ENCODE data around the gene PLIN3.
"Not testable (repeated sequence)": the region's sequence is repeated elsewhere in the genome, so short reads cannot be mapped to it uniquely, and the experiment has no call there.

Gene PLIN3

DNA sequence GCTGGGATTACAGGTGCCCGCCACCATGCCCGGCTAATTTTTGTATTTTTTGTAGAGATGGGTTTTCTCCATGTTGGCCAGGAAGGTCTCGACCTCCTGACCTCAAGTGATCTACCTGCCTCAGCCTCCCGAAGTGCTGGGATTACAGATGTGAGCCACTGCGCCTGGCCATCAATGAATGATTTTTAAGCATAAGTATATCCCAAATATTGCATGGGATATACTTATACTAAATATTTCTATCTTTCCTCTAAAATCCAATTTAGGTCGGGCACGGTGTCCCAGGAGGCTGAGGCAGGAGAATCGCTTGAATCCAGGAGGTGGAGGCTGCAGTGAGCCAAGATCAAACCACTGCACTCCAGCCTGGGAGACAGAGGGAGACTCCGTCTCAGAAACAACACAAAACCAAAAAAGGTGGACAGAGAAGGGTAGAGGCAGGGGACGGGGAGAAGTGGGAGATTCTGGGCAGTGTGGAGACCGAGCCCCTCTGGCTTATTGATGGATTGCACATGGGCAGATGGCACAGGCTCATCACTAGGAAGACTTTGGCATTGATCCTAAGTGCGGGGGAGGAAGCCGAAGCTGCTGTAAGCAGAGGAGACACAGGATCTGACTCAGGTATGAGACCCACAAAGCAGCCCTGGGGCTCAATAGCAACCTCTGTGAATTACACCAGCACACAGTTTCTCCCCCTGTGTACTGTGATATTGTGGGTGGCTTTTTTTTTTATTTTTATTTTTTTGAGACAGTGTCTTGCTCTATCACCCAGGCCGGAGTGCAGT, 21.8 kb upstream of the PLIN3 start:
- DNase-seq, result no peak

DNA sequence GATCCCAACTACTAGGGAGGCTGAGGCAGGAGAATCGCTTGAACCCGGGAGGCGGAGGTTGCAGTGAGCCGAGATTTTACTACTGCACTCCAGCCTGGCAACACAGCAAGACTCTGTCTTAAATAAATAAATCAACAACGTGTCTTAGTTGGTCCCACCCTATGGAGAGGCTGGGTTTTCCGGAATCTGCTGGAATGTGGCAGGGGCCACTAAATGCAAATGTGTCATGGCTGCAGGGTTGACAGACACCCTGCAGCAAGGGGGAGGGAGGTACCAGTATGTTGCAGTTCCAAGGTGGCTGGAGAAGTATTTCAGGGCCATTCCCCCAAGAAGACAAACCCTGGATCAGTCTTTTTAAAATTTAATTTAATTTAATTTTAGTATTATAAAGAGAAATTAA, 20.3 kb upstream of the PLIN3 start:
- not testable (repeated sequence) for DNase-seq

DNA sequence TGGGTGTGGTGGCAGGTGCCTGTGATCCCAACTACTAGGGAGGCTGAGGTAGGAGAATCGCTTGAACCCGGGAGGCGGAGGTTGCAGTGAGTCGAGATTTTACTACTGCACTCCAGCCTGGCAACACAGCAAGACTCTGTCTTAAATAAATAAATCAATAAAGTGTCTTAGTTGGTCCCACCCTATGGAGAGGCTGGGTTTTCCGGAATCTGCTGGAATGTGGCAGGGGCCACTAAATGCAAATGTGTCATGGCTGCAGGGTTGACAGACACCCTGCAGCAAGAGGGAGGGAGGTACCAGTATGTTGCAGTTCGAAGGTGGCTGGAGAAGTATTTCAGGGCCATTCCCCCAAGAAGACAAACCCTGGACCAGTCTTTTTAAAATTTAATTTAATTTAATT, 17.5 kb upstream of the PLIN3 start:
- not testable (repeated sequence) for DNase-seq

DNA sequence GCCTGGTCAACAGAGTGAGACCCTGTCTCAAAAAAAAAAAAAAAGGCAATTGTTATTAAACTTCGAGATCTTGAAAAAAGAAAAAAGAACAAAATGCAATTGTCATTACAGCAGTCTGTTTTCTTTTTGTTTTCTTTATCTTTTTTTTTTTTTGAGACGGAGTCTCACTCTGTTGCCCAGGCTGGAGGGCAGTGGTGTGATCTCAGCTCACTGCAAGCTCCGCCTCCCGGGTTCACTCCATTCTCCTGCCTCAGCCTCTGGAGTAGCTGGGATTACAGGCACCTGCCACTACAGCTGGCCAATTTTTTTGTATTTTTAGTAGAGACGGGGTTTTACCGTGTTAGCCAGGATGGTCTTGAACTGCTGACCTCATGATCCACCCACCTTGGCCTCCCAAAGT, 15.4 kb upstream of the PLIN3 start:
- not testable (repeated sequence) for DNase-seq

DNA sequence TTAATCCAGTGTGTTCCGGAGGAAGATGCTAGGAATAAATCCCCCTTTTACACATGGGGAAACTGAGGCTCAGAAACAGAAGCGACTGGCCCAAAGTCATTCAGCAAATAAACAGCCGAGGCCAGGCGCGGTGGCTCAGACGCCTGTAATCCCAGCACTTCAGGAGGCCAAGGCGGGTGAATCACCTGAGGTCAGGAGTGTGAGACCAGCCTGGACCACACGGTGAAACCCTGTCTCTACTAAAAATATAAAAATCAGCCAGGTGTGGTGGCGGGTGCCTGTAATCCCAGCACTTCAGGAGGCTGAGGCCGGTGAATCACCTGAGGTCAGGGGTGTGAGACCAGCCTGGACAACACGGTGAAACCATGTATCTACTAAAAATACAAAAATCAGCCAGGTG, 11.6 kb upstream of the PLIN3 start:
- DNase-seq, result no peak

DNA sequence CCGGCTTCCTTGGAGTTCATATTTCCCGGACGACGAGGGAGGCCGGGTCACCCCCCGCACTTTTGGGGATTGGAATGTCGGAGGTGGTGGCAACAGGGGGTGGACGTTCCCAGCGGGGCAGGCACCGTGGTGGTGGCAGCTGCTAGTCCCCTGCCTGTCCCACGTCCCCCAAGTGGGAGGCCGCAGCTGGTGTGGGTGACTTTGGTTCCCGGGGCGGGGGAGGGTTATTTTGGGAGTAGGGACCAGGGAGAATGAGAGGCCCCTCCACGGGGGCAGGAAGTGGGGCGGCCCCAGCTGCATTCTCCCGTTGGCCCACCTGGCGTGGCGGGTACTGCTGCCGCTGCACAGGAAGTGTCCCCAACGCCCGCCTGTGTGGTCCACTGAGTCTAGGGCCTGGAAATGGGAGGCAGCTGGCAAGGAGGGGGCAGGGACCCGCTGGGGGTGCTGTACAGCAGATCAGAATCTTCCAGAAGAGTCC, 11.1 kb upstream of the PLIN3 start:
- peak; percentile 17 for DNase-seq

DNA sequence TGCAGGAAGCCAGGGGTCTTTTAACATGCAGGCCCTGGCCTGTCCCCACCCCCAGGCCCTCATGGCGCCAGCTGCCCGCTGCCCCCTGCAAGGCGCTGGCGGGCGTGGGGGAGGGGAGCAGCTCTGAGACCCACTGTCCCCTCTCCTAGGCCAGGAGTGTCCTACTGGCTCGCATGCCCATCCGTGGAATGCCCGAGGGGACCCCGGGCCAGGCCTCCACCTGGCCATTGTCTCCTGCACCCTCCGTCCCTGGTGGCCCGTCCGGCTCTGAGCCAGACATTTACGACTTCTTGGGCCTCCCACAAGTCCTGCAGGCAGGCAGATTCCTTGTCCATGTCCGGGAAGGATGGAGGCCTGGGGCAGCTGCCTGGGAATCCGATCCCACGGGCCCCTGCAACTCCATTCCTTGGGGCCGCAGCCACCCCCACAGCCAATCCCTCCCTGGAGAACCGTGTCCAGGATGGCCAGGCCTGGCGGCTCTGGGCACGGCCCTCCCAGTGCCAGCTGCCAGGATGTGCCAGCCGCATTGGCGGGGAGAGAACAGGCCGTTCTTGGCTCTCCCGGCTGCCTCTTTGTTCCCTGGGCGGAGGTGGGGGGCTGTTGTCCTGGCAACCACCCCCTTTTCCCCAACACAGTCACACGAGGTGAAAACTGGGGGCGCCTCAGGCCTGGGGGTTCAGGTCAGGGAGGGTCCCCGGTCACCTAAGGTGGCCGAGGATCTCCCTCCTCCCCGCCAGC, 10.5 kb upstream of the PLIN3 start:
- DNase-seq, result no peak

DNA sequence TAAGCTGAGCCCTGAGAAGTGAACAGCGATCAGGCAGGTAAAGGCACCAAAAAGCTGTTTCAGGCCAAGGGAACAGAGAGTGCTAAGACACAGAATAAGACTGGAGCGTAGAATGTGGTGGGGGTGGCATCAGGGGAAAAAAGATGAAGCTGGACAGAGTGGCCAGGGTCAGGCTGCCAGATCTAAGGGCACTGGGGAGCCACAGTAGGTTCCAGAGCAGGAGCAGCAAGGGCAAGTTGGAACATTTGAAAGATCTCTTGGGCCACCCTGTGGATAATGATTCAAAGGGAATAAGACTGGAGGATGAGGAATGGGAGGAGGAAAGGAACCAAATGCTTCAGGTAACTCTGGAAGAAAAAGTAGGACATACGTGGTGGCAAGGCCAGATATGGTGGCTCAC, 6.5 kb upstream of the PLIN3 start:
- no peak for DNase-seq

DNA sequence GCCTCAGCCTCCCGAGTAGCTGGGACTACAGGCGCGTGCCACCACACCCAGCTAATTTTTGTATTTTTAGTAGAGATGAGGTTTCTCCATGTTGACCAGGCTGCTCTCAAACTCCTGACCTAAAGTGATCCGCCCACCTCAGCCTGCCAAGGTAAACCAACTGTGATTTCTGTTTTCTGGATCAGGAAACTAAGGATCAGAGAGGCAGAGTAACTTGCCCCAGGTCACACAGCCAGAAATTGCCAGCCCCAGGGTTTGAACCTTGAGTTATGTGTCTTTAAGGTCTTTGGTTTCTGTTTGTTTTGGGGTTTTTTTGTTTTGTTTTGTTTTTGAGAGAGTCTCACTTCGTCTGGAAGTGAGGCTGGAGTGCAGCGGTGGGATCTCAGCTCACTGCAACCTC, 4.2 kb upstream of the PLIN3 start:
- no peak for DNase-seq

DNA sequence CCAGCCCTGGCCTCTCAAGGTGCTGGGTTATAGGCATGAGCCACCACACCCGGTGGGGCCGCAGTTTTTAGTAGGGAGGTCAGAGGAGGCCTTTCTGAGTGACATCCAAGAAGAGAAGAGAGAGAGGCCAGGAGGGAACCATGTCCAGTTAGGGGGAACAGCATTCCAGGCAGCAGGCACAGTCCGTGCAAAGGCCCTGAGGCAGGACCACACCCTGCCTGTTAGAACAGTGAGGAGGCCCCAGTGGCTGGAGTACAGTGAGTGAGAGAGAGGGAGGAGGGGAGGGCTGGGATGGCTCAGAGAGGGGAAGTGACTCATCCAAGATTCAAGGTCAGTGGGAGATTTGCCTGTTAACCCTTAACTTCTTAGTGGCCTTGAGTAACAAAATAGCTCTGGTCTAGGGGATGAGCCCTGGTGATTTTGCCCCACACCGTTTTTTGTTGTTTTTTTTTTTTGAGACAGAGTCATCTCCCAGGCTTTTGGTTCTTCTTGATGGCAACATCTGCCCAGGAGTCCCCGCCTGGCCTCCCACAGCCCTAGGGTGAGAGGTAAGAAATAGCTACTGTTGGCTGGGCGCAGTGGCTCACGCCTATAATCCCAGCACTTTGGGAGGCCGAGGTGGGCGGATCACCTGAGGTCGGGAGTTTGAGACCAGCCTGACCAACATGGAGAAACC, 2.7 kb upstream of the PLIN3 start:
- DNase-seq, result no peak

DNA sequence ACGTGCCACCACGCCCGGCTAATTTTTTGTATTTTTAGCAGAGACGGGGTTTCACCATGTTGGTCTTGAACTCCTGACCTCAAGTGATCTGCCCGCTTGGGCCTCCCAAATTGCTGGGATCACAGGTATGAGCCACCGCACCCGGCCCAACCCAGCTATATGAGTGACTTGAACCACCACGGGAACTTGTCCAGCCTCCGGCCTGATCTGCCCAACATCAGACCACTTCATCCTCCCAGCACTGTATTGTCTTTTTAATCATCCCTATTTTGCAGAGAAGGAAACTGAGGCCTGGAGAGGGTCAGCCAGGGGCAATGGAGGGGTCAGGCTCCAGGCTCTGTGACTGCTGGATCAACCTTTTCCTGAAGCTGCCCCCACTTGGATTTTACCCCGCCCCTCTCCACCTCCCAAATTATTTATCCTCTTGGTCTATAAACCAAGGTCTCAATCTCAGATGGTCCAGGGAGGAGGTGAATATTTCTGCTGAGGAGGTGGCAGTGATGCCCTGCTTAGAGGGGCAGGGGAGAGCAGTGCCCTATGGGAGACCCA, 893 bp upstream of the PLIN3 start:
- DNase-seq, result no peak

DNA sequence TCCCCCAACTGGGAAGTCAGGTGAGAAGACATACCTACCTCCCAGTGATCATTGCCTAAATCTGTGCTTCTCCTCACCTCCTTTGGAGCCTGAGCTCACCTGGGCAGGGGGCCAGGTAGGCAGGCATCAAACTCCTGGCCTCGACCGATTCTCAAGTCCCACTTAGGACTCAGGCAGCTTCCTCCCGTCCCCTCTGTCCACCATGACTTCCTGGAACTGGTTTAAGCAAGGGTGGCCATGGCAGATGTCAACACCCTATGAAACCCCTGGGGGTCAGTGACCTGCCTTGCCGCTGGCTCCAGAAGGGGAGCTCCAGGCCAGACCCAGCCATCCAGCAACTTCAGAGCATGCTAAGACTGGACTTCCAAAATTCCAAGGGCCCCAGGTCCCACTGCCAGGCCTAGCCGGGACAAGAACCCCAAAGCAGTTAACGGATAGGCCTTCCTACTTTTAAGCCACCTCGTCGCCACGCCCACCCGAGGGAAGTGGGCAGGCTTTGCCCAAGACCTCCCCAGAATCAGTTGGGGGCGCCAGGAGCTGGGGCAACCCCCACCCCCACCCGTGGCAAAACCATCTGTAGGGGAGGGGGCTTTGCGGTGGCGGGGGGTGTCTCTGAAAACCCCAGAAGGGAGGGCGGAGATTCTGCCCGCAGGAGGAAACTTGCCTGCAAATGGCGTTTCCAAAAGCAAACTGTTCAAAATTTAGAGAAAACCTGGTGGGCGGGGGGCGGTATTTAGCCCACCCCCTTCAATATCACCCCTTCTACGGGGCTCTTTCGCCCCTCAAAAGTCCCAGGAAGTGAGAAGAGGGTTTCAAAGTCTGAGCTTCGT, 657 bp downstream of the PLIN3 start:
- peak; percentile 49 for DNase-seq

DNA sequence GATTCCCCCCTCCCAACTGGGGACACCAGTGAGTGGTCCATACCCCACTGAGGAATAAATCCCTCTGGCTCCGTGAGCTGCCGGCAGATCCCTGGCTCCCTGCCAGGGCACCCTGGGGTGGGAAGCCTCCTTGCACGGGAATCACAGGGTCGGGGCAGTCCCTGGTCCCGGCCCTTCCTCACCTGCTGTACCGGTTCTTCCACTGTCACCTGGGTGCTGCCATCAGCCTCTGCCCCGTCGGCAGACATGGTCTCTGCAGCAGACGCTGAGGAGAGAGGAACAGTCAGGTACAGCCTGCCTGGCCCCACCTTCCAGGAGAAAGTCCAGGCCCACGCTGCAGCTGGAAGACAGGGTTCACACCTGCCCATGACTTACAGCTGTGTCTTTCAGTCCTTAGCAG, 6.3 kb downstream of the PLIN3 start:
- DNase-seq, result no peak

DNA sequence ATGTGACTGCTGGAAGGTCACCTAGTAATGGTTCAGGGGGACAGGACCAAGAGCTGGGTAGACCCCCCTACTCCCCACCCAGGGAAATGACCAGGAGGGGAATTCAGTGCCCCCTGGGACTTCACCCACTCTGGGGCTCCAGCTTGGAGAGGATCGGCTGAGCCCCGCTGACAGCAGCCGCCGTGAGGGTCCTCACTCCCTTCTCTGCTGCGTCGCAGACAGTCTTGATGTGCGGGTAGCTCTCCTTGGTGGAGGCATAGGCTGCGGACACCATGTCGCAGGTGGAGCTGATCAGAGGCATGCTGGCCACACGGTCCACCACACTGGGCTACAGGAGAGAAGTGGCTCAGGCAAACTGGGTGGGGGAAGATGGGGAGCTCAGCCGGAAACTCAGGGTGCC, 7.8 kb downstream of the PLIN3 start:
- no peak for DNase-seq

DNA sequence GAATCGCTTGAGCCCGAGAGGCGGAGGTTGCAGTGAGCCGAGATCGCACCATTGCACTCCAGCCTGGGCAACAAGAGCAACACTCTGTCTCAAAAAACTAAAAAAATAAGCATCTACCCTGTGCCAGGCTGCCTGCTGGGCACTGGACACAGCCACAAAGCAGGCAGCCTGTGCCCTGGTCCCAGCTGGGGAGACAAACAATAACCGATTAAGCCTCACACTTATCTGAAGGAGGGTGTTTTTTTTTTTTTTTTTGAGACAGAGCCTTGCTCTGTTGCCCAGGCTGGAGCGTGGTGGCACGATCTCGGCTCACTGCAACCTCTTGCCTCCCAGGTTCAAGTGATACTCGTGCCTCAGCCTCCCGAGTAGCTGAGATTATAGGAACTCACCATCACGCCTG, 11.0 kb downstream of the PLIN3 start:
- not testable (repeated sequence) for DNase-seq

DNA sequence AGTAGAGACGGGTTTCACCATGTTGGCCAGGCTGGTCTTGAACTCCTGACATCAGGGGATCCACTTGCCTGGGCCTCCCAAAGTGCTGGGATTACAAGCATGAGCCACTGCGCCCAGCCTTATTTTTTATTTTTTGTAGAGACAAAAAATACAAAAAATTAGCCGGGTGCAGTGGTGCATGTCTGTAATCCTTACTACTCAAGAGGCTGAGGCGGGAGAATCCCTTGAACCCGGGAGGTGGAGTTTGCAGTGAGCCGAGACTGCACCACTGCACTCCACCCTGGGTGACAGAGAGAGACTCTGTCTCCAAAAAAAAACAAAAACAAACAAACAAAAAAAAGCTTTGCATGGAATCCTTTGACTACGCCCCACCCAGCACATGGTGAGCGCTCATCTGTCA, 14.0 kb downstream of the PLIN3 start:
- DNase-seq, result not testable (repeated sequence)

DNA sequence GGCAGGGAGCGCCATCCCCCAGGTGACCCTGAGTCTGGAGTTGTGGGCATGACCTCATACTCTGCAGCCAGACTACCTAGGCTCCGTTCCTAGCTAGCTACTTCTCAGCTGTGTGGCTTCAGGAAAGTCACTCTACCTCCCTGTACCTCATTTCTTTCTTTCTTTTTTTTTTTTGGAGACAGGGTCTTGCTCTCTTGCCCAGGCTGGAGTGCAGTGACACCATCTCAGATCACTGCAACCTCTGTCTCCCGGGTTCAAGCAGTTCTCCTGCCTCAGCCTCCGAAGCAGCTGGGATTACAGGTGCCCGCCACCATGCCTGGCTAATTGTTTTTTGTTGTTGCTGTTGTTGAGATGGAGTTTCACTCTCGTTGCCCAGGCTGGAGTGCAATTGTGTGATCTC, 15.0 kb downstream of the PLIN3 start:
- DNase-seq, result no peak

DNA sequence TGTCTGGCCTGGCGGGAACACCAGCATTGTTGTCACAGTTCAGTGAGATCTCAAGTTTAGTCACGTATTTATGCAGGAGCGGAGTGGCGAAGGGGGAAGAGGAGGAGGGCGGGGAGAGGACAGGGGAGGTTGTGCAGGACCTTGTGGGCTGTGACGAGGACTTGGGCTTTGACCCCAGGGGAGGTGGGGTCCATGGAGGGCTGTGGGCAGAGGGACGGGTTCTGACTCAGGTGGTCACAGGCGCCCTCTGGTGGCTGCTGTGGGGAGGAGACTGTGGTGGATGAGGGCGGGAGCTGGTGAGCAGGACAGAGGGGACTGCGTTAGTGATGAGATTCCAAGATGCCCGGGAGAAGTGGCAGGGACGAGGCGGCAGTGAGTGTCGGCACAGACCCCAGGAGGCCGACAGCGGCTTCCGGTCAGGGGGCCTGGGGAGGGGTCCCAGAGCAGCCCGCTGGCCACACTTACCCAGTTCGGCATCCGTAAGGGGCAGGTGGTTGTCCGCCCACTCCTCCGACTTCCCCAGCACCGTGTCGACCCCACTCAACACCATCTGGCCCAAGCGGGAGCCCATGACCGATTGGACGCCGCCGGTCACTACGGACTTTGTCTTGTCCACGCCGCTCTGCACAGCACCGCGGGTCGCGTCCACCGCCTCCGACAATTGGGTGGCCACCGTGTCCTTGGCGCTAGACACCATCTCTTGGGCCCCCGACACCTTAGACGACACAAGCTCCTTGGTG, 15.7 kb downstream of the PLIN3 start:
- peak; percentile 77 for DNase-seq

DNA sequence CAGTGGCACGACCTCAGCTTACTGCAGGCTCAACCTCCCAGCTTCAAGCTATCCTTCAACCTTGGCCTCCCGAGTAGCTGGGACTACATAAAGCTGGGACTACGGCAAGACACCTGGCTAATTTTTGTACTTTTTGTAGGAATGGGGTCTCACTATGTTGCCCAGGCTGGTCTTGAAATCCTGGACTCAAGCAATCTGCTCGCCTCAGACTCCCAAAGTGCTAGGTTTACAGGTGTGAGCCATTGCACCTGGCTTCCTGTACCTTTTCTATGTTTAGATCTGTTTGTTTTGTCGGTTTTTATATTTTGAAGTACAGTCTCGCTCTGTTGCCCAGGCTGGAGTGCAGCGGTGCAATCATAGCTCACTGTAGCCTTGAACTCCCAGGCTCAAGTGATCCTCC, 18.4 kb downstream of the PLIN3 start:
- no peak for DNase-seq

DNA sequence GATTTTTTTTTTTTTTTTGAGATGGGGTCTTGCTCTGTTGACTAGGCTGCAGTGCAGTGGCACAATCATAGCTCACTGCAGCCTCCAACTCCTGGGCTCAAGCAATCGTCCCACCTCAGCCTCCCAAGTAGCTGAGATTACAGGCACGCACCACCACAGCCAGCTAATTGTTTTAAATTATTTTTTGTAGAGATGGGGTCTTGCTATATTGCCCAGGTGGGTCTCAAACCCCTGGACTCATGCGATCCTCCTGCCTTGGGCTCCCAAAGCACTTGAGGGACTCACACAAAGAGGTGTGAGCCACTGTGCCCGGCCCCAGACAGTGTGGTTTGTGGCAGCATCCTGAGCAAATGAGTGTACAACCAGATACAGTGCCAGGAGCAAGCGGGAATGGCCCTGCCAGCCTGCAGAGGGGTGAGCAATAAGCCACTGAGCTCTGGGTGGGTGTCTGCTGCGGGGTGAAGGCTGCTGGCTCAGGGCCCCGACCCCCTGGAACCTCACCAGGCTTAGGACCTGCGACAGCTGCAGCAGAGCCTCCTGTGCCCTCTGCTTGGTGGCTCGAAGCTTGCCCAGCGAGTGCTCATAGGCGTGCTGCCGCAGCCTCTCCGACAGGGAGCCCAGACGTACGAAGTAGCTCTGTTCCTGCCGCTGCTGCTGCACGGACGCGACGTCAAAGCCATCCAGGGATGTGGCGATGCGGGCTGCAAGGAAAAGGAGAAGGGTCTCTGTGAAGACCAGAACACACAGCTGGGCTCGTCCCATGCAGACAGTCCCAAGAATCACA, 20.1 kb downstream of the PLIN3 start:
- DNase-seq, result no peak

DNA sequence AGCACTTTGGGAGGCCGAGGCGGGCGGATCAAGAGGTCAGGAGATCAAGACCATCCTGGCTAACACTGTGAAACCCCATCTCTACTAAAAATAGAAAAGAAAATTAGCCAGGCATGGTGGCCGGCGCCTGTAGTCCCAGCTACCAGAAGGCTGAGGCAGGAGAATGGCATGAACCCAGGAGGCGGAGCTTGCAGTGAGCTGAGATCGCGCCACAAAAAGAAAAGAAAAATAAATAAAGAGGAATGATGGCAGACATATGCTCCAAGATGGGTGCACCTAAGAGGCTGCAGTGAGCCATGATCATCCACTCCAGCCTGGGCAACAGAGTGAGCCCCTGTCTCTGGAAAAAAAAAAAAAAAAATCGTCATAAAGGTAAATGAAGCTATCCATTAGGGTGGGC, 21.5 kb downstream of the PLIN3 start:
- not testable (repeated sequence) for DNase-seq

Data from activated naive CD4-positive, alpha-beta T cell treated with anti-CD3 and anti-CD28 coated beads, Interleukin-2, amount 50 U/mL, for 16 hours (primary cell).